GM19025 (cell line): Measurements from ENCODE around the gene FBXL20.

Source experiments
- ATAC-seq: cut with Tn5 transposase; IDR thresholded peaks from one replicate; pipeline ENCODE4 v1.9.1; 2021; ENCODE audit warnings: mild to moderate bottlenecking, low read depth, moderate library complexity; ENCODE audit not compliant: unreplicated experiment

The FBXL20 gene

GRCh38 chr17:39230361-39230760, 171.1 kb downstream of the FBXL20 start:
- ATAC-seq: no peak

- no peak for ATAC-seq
Measured at GRCh38 chr17:39229274-39229913, 172.0 kb downstream of the FBXL20 start.

- no peak for ATAC-seq
Measured at GRCh38 chr17:39227364-39227919, 174.0 kb downstream of the FBXL20 start.

GRCh38 chr17:39225959-39226683, 175.3 kb downstream of the FBXL20 start:
- ATAC-seq: no peak

- ATAC-seq: no peak
Measured at GRCh38 chr17:39225308-39225958, 176.0 kb downstream of the FBXL20 start, which contains the start of gene STAC2. TSS of gene STAC2 (minus strand) at chr17:39225945. CDS start at chr17:39225502, 443 bp downstream.

- no peak for ATAC-seq
Measured at GRCh38 chr17:39224778-39225307, 176.6 kb downstream of the FBXL20 start.

- no peak for ATAC-seq
Measured at GRCh38 chr17:39223907-39224777, 177.3 kb downstream of the FBXL20 start.

GRCh38 chr17:39222866-39223834, 178.3 kb downstream of the FBXL20 start:
- no peak for ATAC-seq

GRCh38 chr17:39222151-39222550, 179.3 kb downstream of the FBXL20 start:
- ATAC-seq: no peak

- no peak for ATAC-seq
Measured at GRCh38 chr17:39221572-39221971, 179.9 kb downstream of the FBXL20 start.

- no peak for ATAC-seq
Measured at GRCh38 chr17:39219647-39220154, 181.7 kb downstream of the FBXL20 start.

- ATAC-seq: no peak
Measured at GRCh38 chr17:39218906-39219305, 182.5 kb downstream of the FBXL20 start.

GRCh38 chr17:39217734-39218369, 183.6 kb downstream of the FBXL20 start:
- ATAC-seq: no peak

GRCh38 chr17:39213852-39214251, 187.6 kb downstream of the FBXL20 start:
- no peak for ATAC-seq

- no peak for ATAC-seq
Measured at GRCh38 chr17:39212841-39213480, 188.5 kb downstream of the FBXL20 start.

GRCh38 chr17:39212195-39212810, 189.1 kb downstream of the FBXL20 start:
- ATAC-seq: no peak

- no peak for ATAC-seq
Measured at GRCh38 chr17:39210093-39210434, 191.4 kb downstream of the FBXL20 start.
